Stimulated activated CD4-positive, alpha-beta T cell treated with anti-CD3 and anti-CD28 coated beads, Interleukin-12 subunit alpha, Interleukin-12 subunit beta, amount 100 ng/mL, for 24 hours (primary cell): ENCODE results near the gene MEDAG.

ENCODE experiments used
- DNase-seq, 2 experiments: peaks; one replicate each; pipeline ENCODE4 v3.0.0-alpha.2; 2020; ENCODE audit warnings: low read depth in 2 of 2

MEDAG gene

DNA sequence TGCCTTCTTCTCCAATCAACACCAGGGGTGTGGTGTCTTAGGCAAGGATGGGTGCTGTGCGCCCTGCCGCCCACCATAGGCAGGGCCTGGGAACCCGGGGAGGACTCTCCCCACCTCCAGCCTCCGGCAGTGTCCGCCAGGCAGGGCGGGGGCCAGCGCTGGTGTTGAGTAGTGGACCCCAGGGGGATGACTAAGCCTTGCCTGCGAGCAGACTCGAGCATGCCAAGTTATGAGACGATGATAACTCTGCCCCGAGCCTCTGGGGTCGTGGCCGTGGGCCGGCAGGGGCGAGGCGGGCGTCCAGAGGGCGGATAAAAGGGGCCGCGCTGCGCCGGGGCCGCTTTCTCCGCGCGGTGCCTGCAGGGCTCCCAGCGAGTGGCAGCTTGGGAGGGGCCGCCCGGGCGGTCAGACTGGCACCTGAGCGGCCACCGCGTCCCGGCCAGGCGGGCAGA, at the start of gene MEDAG:
Gene MEDAG (plus strand): TSS at position 340 of the 452 bp plus-strand sequence. CDS start 245 bp downstream, outside the sequence.
- no peak for DNase-seq

DNA sequence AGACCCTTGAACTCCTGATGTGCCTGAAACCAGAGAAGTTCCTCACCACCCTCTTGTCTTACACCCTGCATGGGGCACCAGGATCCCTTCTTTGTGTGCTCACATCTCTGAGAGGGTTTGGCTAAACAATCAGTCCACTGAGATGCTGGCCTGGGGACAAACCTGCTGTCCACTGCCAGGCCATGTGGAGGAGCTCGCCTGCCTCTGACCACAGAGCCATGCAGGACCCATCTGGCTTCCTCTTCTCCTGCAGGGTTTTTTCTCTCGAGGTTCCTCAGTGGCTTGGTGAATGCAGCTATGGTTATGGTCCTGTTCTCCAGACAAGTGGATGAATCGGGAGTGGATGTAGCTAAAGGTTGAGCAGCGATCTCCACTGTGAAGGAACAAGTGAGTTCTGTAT, 49.1 kb upstream of the MEDAG start:
- DNase-seq, result no peak

DNA sequence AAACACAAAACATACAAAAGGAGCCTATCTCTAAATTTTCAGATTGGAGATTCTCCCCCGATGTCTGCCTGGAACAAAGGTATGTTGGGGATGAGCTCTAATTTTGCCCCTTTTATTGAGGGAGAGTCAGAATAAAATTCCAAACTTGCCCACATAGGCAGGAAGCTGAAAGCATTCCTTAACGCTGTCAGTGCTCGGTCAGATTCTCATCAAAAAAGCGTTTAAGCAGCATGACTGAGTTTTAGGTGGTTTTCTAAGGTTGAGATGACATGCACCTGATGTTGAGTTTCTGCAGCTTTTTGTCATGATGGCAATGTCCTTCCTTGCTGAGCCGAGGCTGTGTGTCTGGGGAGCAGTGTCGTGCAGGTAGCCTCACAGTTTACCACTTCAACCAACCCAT, 48.4 kb upstream of the MEDAG start:
- no peak for DNase-seq

DNA sequence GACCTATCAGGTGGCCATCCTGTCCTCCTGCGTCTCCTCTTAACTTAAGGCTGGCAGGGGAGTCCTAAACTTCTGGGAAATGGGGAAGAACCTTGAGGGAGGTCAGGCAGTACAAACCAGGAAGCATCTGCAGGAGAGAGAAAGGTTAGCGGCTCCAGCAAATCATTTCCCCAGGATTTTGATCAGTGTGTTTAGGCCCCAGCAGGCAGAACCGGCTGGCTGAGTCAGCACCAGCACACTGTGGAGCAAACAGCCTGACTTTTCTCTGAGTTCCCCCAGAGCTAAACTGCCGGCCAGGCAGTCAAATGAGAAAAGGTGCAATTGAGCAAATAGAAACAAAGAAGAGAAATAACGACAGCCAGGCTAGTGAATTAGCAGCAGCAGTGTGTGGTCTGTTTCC, 46.7 kb upstream of the MEDAG start:
- DNase-seq, result no peak

DNA sequence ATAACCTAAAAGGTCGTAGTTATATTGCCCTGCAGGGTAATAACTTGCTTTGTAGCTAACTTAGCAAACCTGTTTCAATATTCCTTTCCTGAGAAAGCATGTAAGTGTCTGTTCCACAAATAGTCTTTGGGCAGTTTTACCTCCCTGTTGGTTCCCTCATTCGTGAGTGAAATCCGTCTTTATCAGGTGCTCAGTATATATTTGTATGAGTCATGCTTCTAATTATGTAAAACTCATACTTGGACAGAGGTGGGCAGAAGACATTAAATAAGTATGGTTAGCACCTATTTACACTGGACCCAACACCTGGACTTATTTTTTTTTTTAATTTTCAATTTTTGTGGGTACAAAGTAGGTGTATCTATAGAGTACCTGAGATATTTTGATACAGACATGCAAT, 44.9 kb upstream of the MEDAG start:
- DNase-seq, result no peak

DNA sequence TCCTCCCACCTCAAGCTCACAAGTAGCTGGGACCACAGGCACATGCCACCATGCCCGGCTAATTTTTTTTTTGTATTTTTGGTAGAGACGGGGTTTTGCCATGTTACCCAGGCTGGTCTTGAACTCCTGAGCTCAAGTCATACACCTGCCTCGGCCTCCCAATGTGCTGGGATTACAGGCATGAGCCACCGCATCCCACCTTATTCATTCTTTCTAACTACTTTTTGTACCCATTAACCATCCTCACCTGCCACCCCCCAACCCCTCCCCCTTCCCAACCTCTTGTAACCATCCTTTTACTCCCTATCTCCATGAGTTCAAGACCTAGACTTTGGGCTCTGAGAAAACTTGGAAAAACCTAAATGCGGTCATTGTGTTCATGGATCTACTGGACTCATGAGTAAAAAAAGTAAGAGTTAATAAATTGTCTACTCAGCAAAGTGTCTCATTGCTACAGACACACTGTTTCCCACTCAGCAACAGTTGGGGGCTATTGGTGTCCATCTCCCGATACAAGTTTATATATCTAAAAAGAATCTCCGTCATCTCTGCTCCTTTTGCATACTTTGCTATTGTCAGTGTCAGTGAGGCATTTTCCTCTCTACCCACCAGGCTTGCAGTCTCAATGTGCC, 44.1 kb upstream of the MEDAG start:
- no peak for DNase-seq

DNA sequence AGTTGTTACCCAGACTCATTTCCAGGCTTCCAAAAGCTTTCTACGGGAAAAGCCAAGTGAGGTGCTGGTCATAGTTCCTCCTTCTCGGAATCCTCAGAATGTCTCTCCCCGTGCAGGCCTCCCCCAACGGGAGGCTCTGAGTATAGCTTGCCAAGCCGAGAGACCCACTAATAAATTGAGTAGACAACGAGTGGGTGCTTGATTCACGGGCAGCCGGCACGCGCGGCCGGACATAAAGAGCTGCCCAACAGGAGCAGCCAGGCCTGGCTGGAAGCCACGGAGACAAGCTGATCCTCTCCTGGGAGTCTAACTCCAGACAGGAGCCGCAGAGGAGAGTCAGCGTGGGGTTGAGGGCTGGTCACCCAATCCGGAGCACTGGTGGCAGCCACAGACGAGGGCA, 43.4 kb upstream of the MEDAG start:
- DNase-seq, result no peak

DNA sequence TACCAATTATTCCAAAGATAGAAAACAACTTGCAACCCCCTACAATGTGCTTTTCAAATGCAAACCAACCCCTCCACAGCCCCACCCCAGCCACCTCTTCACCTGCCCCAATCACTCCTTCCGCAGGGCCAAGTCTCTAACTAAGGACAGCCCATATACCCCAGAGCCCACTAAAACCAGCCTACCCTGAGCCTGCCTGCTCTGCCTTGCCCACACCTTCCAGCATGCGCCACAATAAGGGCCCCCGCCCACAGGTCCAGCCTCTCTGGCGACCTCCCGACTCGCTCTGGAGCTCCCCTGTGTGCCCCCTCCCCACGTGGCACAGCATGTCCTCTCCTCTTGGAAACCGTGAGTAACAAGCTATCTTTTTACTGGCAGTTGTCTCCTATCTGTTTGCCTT, 42.8 kb upstream of the MEDAG start:
- no peak for DNase-seq

DNA sequence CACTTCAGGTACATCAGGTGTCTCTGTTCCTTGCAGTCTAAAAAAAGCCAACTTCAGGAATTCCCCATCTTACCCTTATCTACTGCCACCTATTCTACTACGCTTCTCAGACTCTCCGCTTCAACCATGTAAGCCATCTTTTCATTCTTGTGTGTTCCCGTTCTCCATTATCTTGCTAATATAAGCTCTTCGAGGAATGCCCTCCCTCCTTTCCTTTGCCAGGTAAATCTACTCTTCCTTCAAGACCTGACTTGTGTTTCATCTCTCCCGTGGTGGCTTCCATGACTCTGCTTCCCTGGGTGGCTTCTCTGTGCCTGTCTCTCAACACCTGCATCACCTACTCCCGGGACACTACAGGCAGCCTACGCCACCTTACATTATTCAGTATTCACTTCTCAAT, 42.3 kb upstream of the MEDAG start:
- no peak for DNase-seq

DNA sequence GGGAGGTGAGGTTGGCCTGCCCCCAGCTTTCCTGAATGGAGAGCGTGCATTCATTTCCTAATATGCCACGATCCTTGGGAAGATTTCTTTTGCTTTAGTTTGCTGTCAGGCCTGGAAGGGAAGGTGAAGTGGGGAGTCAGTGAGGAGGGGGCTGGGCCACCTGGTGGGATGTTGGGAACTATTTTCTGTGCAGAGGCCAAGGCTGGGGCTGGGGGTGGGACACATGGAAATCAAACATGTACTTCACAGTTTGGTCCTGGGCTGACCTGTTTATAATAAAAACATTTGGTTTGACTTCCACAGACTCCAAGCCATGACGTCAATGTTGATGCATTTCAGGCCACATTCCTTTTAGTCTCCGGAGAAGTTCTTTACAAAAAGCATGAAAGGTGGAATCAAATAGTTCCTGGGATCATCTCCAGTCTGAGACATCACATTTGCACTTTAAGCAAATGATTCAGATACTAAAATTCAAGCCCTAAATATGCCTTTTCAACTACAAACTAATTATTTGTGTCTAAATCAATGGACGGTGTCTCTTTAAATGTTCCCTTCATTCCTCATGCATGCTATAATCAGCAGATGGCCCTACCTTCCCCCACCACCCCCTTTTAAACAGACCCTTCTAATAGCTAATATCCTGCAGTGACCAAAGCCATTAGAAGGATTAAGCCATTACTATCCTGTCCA, 41.5 kb upstream of the MEDAG start:
- no peak for DNase-seq

DNA sequence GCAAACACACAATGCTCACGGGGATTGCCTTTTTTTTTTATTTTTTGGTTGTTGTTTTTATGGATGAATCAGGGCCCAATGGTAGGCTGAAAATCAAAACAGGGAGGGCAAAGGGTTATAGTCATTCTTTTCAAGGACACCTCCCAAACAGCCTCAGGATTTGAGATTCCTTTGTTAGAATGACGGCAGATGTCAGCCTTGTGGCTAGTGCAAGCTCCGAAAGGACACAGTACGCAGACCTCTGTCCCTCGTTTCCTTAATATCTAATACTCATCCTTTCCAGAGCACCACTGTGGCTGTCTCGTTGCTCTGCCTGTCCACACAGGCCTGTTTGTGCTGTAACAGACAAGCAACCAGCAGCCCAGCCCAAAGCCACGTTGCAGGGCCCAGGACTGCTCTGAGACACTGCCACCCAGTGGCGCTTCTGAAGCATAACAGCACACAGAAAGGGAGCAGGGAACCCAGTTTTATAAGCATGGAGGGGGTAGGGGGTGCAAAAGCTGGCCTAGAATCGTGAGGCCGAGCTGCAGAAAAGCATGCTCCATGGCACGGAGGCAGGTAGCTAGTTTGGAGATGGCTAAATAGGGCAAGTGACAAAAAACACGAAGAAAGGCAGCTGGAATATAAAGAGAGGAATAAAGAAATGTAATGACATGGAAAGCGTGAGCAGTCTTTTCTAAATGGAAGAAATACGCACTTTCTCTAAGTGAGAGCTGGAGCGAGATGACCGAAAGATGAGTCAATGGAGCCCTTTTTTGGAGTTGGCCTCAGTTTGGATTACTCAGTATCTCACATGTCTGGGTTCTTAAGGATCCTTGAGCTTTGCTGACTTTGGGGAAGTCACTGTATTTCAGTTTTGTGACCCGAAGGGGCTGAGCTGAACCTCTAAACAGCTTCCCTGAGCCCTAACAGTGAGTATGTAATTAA, 40.7 kb upstream of the MEDAG start:
- peak; percentile 28 to 40 for DNase-seq

DNA sequence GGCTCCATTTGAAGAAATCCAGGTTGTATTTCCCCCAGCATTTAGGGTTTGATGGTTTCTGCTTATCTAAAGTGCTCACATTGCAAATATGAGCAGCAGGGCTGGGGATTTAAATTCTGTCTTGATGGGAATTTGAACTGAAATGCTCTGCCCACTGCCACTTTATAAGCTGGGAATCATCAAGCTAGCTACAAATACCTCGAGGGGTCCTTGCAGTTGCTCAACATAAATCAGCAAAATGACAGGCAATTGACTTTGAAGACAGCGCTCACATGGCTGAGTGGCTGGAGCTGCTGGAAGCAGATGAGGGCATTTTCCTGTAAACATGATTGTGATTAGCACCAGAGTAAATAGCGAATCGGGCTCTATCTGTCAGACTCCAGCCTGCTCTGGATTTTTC, 39.4 kb upstream of the MEDAG start:
- DNase-seq, result no peak

DNA sequence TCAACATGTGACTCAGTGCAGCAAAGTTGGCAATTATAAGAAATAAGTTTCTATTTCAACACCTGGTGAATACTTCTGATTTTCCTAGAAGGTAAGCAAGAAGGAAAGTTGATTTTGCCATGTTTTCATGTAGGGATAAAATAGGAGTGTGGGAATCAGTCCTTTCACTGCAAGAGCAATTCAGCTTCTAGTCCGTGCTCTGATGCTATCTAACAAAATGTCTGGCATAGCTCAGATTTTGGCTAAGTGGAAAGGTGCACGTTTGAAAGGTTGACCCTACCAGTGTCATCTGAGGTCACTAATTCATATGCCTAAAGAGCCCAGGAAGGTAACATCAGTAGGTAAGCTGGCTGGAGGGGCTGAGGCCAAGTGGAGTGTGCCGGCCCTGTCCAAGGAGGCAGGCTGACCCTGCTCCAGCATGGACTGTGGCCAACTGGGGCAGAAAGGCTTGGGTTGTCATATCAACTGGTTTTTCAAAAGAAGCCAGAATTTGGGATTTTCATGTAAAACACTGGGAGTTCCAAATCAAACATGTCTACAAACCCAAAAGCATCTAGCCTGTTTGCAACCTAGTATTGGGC, 38.9 kb upstream of the MEDAG start:
- no peak for DNase-seq

DNA sequence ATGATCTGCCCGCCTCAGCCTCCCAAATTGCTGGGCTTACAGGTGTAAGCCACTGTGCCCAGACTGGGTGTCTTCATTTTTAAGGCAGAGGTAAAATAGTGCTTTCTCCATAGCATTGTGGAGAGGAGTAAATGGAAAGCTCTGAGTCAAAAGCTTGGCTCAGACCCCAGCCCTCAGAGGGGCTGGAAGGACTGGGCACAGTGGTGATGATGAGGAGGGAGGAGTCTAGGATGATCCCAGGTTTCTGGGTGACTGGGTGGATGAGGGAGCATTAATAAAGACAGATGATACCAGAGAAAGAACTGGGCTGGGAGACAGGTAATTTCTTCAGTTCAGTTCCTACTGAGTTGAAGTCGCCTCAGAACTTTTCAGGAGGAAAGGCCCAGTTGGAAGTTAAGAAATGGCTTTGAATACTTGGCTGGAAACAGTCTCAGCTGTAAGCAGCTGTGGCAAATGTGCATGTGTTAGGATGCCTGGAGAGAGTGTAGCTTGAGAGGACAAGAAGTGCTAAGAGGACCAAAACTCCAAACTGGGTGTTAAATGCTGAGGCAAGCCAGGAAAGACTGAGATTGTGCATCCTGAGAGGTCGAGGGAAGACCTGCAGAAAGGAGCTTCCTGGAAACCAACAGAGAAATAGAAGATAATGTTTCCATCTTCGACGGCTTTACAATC, 37.1 kb upstream of the MEDAG start:
- DNase-seq, result no peak

DNA sequence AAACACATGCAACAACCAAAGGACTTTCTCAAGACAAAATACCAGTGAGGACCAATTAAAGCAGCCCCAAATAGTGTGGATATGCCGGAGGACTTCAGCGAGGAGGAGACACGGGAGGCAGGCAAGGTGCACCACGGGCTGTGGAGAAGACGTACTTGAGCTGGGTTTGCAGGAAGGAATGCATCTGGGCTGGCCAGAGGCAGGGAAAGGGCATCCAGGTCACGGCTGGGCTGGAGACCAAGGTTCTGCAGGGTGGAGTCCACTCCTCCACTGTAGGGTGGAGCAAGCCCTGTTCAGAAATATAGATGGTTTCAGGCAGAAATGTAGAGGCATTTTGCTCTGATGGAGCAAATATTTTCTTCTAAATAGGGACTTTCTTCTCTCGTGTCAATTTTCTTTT, 36.6 kb upstream of the MEDAG start:
- no peak for DNase-seq

DNA sequence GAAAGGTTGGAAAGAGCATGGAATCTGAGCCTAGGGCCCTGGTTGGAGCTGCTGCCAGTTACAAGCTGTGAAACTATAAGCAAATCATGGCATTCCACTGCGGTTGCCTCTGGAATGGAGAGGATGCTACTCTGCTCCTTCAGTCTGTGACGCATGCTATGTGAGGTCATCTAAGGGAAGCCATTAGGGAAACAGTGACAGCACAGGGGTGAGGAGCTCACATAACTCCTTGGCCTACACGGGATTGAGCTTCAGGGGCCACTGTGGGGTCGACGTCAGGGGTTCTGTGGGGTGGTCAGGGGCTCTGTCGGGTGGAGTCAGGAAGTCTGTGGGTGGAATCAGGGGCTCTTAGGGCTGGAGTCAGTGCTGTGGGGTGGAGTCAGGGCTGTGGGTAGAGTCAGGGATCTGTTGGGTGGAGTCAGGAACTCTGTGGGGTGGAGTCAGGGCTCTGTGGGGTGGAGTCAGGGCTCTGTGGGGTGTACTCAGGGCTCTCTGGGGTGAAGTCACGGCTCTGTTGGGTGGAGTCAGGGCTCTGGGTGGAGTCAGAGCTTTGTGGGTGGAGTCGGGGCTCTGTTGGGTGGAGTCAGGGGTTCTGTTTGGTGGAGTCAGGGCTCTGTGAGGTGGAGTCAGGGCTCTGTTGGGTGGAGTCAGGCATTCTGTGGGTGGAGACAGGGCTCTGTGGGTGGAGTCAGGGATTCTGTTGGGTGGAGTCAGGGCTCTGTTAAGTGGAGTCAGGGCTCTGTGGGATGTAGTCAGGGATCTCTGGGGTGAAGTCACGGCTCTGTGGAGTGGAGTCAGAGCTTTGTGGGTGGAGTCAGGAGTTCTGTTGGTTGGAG, 35.8 kb upstream of the MEDAG start:
- DNase-seq, result peak; percentile 13 to 14

DNA sequence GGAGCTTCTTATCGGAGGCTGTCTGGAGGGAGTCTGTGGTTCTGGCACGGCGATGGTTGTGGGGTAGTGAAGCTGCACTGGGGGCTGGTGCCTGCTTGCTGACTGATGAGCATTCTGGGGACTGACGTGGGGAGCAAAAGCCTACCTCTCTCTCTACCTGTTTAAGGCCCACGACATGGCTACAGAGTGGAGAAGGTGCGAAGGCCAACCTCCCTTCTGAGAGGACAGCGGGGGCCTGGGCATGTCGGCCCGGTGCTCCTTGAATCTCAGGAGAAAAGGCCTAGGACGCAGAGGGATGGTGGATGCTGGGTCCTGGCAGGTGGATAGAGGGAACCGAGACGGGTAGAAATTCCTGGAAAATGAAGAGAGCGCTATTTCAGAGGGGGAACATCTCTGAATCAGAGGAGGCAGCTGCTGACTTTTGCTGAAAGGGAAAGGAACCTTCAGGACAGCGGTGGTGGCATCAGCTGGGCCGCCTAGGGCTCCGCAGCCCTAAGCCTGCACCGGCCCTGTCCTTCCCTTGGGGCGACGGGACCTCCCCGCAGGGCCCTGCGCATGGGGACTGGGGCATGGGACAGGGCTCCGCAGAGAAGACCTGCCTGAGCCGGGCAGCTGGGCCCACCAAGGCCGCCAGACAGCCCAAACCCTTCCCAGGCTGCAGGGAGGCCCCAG, 35.0 kb upstream of the MEDAG start:
- no peak for DNase-seq

DNA sequence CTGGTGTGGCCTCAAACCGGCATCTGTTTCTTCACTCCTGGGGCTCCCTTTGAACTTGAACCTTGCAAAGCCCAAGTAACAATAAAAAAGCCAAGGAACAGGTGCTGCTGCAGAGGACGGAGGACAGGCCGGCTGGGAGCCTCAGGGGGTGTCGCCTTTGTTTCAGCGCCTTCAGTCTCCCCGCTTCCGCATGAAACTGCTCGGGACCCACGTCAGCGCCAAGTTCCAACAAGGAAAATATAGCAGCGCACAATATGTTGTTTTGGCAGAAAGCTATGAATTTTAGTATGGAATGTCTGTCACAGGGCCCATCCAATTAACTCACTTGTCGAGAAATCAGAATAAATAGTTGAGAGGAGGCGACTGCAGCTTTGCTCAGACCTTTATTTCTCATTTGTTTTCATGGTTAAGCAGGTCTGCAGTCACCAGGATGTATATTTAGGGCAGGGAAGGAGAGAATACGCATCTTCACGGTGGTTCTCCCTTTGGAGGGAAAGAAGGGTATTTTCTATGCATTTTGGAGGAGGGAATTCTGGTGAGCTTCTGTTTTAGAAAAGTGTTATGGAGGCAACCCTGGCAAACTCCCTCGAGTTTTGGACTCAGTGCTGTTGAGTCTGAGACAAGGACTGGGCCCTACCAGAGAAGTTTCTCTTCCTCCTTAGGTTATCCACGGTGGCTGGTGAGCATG, 34.3 kb upstream of the MEDAG start:
- DNase-seq, result no peak

DNA sequence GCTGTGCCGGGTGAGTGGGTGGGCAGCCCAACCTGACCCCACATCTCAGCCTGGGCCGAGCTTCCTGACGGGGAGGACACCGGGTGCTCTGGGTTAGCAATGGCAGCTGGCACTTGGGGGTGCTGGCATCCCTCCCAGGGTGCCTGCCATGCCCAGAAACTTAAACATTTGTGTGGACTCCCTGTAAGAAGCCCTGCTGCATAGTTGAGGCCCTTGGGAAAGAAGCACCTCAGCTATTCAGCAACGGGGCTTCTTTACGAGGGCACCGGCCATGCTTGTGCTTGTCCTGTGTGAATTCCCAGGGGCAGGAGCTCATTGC, 33.8 kb upstream of the MEDAG start:
- DNase-seq, result no peak
